ENCODE results near the gene KIAA0513.

KIAA0513 gene

DNA sequence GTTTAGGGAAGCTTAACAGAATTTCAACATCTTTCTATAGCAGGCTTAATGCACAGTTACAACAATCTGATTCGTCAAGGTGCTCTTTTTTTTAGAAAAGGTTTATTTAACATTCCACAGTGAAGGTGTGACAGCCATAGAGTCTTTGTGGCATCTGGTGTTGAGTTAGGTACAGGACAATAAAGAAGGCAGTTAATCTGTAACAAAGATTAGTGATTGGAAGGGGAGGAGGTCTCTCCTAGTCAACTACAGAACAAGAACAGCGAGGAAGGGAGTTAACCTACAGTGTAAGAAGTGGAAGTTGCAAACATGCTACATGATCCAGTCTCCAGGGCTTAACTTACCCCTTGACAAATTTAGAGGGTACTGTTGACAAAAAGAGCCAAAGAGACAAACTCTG lies 13.3 kb upstream of the KIAA0513 start:
- TF ChIP-seq FOXP2 (optimal IDR thresholded peaks at IDR 0.05; ENCODE audit: borderline replicate concordance, extremely low read depth, extremely low read length, insufficient read depth) (no peak), TAF1 (IDR thresholded peaks at IDR 0.05; ENCODE audit: borderline replicate concordance, insufficient read depth, low read length) (no peak), POLR2AphosphoS5 (IDR thresholded peaks at IDR 0.05; ENCODE audit: low read depth, low read length) (no peak), SIN3A (IDR thresholded peaks at IDR 0.05; ENCODE audit: borderline replicate concordance, insufficient read depth, low read length) (no peak)
- TF ChIP-seq, protein P1, sequence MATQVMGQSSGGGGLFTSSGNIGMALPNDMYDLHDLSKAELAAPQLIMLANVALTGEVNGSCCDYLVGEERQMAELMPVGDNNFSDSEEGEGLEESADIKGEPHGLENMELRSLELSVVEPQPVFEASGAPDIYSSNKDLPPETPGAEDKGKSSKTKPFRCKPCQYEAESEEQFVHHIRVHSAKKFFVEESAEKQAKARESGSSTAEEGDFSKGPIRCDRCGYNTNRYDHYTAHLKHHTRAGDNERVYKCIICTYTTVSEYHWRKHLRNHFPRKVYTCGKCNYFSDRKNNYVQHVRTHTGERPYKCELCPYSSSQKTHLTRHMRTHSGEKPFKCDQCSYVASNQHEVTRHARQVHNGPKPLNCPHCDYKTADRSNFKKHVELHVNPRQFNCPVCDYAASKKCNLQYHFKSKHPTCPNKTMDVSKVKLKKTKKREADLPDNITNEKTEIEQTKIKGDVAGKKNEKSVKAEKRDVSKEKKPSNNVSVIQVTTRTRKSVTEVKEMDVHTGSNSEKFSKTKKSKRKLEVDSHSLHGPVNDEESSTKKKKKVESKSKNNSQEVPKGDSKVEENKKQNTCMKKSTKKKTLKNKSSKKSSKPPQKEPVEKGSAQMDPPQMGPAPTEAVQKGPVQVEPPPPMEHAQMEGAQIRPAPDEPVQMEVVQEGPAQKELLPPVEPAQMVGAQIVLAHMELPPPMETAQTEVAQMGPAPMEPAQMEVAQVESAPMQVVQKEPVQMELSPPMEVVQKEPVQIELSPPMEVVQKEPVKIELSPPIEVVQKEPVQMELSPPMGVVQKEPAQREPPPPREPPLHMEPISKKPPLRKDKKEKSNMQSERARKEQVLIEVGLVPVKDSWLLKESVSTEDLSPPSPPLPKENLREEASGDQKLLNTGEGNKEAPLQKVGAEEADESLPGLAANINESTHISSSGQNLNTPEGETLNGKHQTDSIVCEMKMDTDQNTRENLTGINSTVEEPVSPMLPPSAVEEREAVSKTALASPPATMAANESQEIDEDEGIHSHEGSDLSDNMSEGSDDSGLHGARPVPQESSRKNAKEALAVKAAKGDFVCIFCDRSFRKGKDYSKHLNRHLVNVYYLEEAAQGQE (IDR thresholded peaks at IDR 0.05; ENCODE audit: insufficient read depth in 1 of 2, low read depth in 2 of 2, low read length in 2 of 2), result no peak

GRCh38 chr16:85015481-85016187 lies 12.0 kb upstream of the KIAA0513 start:
- no peak for TF ChIP-seq POLR2AphosphoS5 (IDR thresholded peaks at IDR 0.05; ENCODE audit: low read depth, low read length)
- TF ChIP-seq SIN3A (IDR thresholded peaks at IDR 0.05; ENCODE audit: borderline replicate concordance, insufficient read depth, low read length), result no peak
- TF ChIP-seq, protein P1 (IDR thresholded peaks at IDR 0.05; ENCODE audit: insufficient read depth in 1 of 2, low read depth in 2 of 2, low read length in 2 of 2), result no peak
- no peak for TF ChIP-seq TAF1 (IDR thresholded peaks at IDR 0.05; ENCODE audit: borderline replicate concordance, insufficient read depth, low read length)
- TF ChIP-seq FOXP2 (optimal IDR thresholded peaks at IDR 0.05; ENCODE audit: borderline replicate concordance, extremely low read depth, extremely low read length, insufficient read depth), result no peak

DNA sequence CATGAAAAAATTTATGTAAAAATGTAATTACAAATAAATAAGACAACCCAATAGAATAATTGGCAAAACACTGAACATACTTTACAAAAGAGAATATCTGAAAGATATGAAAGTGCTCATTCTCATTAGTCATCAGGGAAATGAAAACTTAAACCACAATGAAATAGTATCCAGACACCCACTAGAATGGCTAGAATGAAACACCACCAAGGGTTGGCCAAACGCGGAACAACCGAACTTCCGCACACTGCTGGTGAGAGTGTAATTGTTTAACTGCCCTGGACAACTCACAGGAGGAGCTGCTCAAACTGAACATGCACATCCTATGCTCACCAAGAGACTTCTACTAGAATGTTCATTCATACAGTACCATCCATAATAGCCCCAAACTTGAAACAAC lies 10.4 kb upstream of the KIAA0513 start:
- TF ChIP-seq POLR2AphosphoS5 (IDR thresholded peaks at IDR 0.05; ENCODE audit: low read depth, low read length), result no peak
- no peak for TF ChIP-seq FOXP2 (optimal IDR thresholded peaks at IDR 0.05; ENCODE audit: borderline replicate concordance, extremely low read depth, extremely low read length, insufficient read depth)
- TF ChIP-seq, protein P1 (IDR thresholded peaks at IDR 0.05; ENCODE audit: insufficient read depth in 1 of 2, low read depth in 2 of 2, low read length in 2 of 2), result no peak
- TF ChIP-seq TAF1 (IDR thresholded peaks at IDR 0.05; ENCODE audit: borderline replicate concordance, insufficient read depth, low read length), result no peak
- no peak for TF ChIP-seq SIN3A (IDR thresholded peaks at IDR 0.05; ENCODE audit: borderline replicate concordance, insufficient read depth, low read length)

DNA sequence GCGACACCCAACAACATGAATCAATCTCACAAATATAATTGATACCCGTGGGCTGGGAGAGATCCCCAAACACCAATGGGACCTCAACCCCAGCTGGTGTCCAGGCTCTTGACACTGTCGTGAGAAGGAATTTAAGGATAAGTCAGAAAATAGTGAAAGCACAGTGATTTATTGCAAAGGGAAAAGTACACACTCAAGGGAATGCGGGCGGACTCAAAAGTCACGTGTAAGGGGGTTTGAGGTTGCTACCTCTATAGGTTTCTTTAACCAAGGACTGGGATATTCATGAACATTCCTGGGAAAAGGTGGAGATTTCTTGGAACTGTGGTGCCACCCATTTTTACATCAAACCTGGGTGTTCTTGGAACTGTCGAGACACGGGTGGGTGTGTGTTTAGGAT lies 10.0 kb upstream of the KIAA0513 start:
- TF ChIP-seq FOXP2 (optimal IDR thresholded peaks at IDR 0.05; ENCODE audit: borderline replicate concordance, extremely low read depth, extremely low read length, insufficient read depth) (no peak), POLR2AphosphoS5 (IDR thresholded peaks at IDR 0.05; ENCODE audit: low read depth, low read length) (no peak), SIN3A (IDR thresholded peaks at IDR 0.05; ENCODE audit: borderline replicate concordance, insufficient read depth, low read length) (no peak)
- TF ChIP-seq, protein P1 (IDR thresholded peaks at IDR 0.05; ENCODE audit: insufficient read depth in 1 of 2, low read depth in 2 of 2, low read length in 2 of 2), result no peak
